ENCODE measurements around the gene LARP4B. TPM values are rescaled to one million over a fixed set of nuclear protein-coding genes. Genes with fewer than 3 reads are reported as not detected.

The LARP4B gene
- total RNA-seq, 1 donor from 2014 or later = 137 TPM

GRCh38 chr10:786633-787474 lies 144.7 kb downstream of the LARP4B start:
- no peak overlapping the region for H3K4me3 Mint-ChIP-seq (ENCODE audit: low read depth)
- no peaks in the 10 kb centered on the region for H3K9me3 Mint-ChIP-seq

GRCh38 chr10:785861-786214 lies 145.7 kb downstream of the LARP4B start:
- H3K9me3 Mint-ChIP-seq = no peaks in the 10 kb centered on the region
- H3K4me1 Mint-ChIP-seq (ENCODE audit: low read depth) = no peaks in the 10 kb centered on the region
- peaks cover 4% of the 10 kb centered on the region for H3K27me3 Mint-ChIP-seq (ENCODE audit: low read depth)
- intact Hi-C loops (cut with micrococcal nuclease) = loop anchor here (10.0 kb wide), 1 partner anchor 271 kb away; no protein-coding TSS in a partner anchor
- H3K4me3 Mint-ChIP-seq (ENCODE audit: low read depth) = no peak overlapping the region
- no peaks in the 10 kb centered on the region for H3K36me3 Mint-ChIP-seq (ENCODE audit: low read depth)
- no peak for DNase-seq (ENCODE audit: low spot score)
- H3K27ac Mint-ChIP-seq = no peak overlapping the region

More at GRCh38 chr10:786633-787474, 144.7 kb downstream of the LARP4B start:
- intact Hi-C loops (cut with micrococcal nuclease) = loop anchor here (10.0 kb wide), 1 partner anchor 272 kb away; no protein-coding TSS in a partner anchor
- no peak for DNase-seq (ENCODE audit: low spot score)
- H3K27ac Mint-ChIP-seq = no peak overlapping the region
- H3K36me3 Mint-ChIP-seq (ENCODE audit: low read depth) = no peaks in the 10 kb centered on the region
- peaks cover 4% of the 10 kb centered on the region for H3K27me3 Mint-ChIP-seq (ENCODE audit: low read depth)
- H3K4me1 Mint-ChIP-seq (ENCODE audit: low read depth) = no peaks in the 10 kb centered on the region

GRCh38 chr10:785089-785860 lies 146.2 kb downstream of the LARP4B start:
- Mint-ChIP-seq H3K27ac (no peak overlapping the region), H3K27me3 (ENCODE audit: low read depth) (peaks cover 4% of the 10 kb centered on the region)

GRCh38 chr10:784403-785088 lies 147.0 kb downstream of the LARP4B start:
- H3K27me3 Mint-ChIP-seq (ENCODE audit: low read depth) = peaks cover 4% of the 10 kb centered on the region
- H3K4me3 Mint-ChIP-seq (ENCODE audit: low read depth) = no peak overlapping the region
- intact Hi-C loops (cut with micrococcal nuclease) = loop anchor here (10.0 kb wide), 1 partner anchor 270 kb away; no protein-coding TSS in a partner anchor
- H3K27ac Mint-ChIP-seq = no peak overlapping the region
- H3K9me3 Mint-ChIP-seq = no peaks in the 10 kb centered on the region
- no peaks in the 10 kb centered on the region for H3K36me3 Mint-ChIP-seq (ENCODE audit: low read depth)
- no peak for DNase-seq (ENCODE audit: low spot score)
- no peaks in the 10 kb centered on the region for H3K4me1 Mint-ChIP-seq (ENCODE audit: low read depth)

More at GRCh38 chr10:785089-785860, 146.2 kb downstream of the LARP4B start:
- intact Hi-C loops (cut with micrococcal nuclease) = loop anchor here (10.0 kb wide), 1 partner anchor 270 kb away; no protein-coding TSS in a partner anchor
- DNase-seq (ENCODE audit: low spot score) = no peak
- Mint-ChIP-seq H3K36me3 (ENCODE audit: low read depth) (no peaks in the 10 kb centered on the region), H3K4me3 (ENCODE audit: low read depth) (no peak overlapping the region), H3K9me3 (no peaks in the 10 kb centered on the region), H3K4me1 (ENCODE audit: low read depth) (no peaks in the 10 kb centered on the region)

- Mint-ChIP-seq H3K36me3 (ENCODE audit: low read depth) (no peaks in the 10 kb centered on the region), H3K27me3 (ENCODE audit: low read depth) (peaks cover 4% of the 10 kb centered on the region), H3K4me1 (ENCODE audit: low read depth) (no peaks in the 10 kb centered on the region), H3K4me3 (ENCODE audit: low read depth) (no peak overlapping the region), H3K27ac (no peak overlapping the region), H3K9me3 (no peaks in the 10 kb centered on the region)
- DNase-seq (ENCODE audit: low spot score) = no peak
- intact Hi-C loops (cut with micrococcal nuclease) = loop anchor here (10.0 kb wide), 1 partner anchor 268 kb away; no protein-coding TSS in a partner anchor
Observed at GRCh38 chr10:782751-783648, 148.5 kb downstream of the LARP4B start.

- H3K4me1 Mint-ChIP-seq (ENCODE audit: low read depth) = no peaks in the 10 kb centered on the region
- intact Hi-C loops (cut with micrococcal nuclease) = loop anchor here (10.0 kb wide), 1 partner anchor 266 kb away; no protein-coding TSS in a partner anchor
Observed at GRCh38 chr10:780536-781524, 150.7 kb downstream of the LARP4B start.

GRCh38 chr10:778626-779330 lies 152.7 kb downstream of the LARP4B start:
- Mint-ChIP-seq H3K36me3 (ENCODE audit: low read depth) (no peaks in the 10 kb centered on the region), H3K9me3 (no peaks in the 10 kb centered on the region), H3K27me3 (ENCODE audit: low read depth) (no peaks in the 10 kb centered on the region), H3K4me3 (ENCODE audit: low read depth) (no peak overlapping the region), H3K27ac (no peak overlapping the region), H3K4me1 (ENCODE audit: low read depth) (no peaks in the 10 kb centered on the region)
- intact Hi-C loops (cut with micrococcal nuclease) = no loop called here
- no peak for DNase-seq (ENCODE audit: low spot score)

More at GRCh38 chr10:780536-781524, 150.7 kb downstream of the LARP4B start:
- no peak for DNase-seq (ENCODE audit: low spot score)
- Mint-ChIP-seq H3K36me3 (ENCODE audit: low read depth) (no peaks in the 10 kb centered on the region), H3K27ac (no peak overlapping the region), H3K4me3 (ENCODE audit: low read depth) (no peak overlapping the region), H3K27me3 (ENCODE audit: low read depth) (peaks cover 4% of the 10 kb centered on the region), H3K9me3 (no peaks in the 10 kb centered on the region)

- no peak for DNase-seq (ENCODE audit: low spot score)
- H3K27me3 Mint-ChIP-seq (ENCODE audit: low read depth) = no peaks in the 10 kb centered on the region
- H3K4me3 Mint-ChIP-seq (ENCODE audit: low read depth) = no peak overlapping the region
- no peak overlapping the region for H3K27ac Mint-ChIP-seq
- no peaks in the 10 kb centered on the region for H3K4me1 Mint-ChIP-seq (ENCODE audit: low read depth)
- no peaks in the 10 kb centered on the region for H3K9me3 Mint-ChIP-seq
- intact Hi-C loops (cut with micrococcal nuclease) = no loop called here
- H3K36me3 Mint-ChIP-seq (ENCODE audit: low read depth) = no peaks in the 10 kb centered on the region
Observed at GRCh38 chr10:777913-778479, 153.5 kb downstream of the LARP4B start.

GRCh38 chr10:776772-777171 lies 154.7 kb downstream of the LARP4B start:
- H3K27me3 Mint-ChIP-seq (ENCODE audit: low read depth) = no peaks in the 10 kb centered on the region
- intact Hi-C loops (cut with micrococcal nuclease) = no loop called here

GRCh38 chr10:775245-776075 lies 156.0 kb downstream of the LARP4B start:
- intact Hi-C loops (cut with micrococcal nuclease) = no loop called here
- H3K4me1 Mint-ChIP-seq (ENCODE audit: low read depth) = no peaks in the 10 kb centered on the region
- no peak overlapping the region for H3K4me3 Mint-ChIP-seq (ENCODE audit: low read depth)
- H3K27ac Mint-ChIP-seq = no peak overlapping the region
- no peak for DNase-seq (ENCODE audit: low spot score)
- H3K36me3 Mint-ChIP-seq (ENCODE audit: low read depth) = no peaks in the 10 kb centered on the region
- H3K27me3 Mint-ChIP-seq (ENCODE audit: low read depth) = no peaks in the 10 kb centered on the region
- H3K9me3 Mint-ChIP-seq = no peaks in the 10 kb centered on the region

More at GRCh38 chr10:776772-777171, 154.7 kb downstream of the LARP4B start:
- DNase-seq (ENCODE audit: low spot score) = no peak
- Mint-ChIP-seq H3K27ac (no peak overlapping the region), H3K36me3 (ENCODE audit: low read depth) (no peaks in the 10 kb centered on the region), H3K4me1 (ENCODE audit: low read depth) (no peaks in the 10 kb centered on the region), H3K9me3 (no peaks in the 10 kb centered on the region), H3K4me3 (ENCODE audit: low read depth) (no peak overlapping the region)
